Islet of Langerhans (tissue), 1 donor: ENCODE results near the gene PNMT.
"Not testable (repeated sequence)": the region's sequence is repeated elsewhere in the genome, so short reads cannot be mapped to it uniquely, and the experiment has no call there.

Experiments
- FAIRE-seq: peaks from one replicate; lab custom pipeline; 2011; peaks lifted over from hg19 to GRCh38; lab: Jason Lieb, UNC

Gene PNMT

GRCh38 chr17:39709998-39710964 lies 42.0 kb downstream of the PNMT start:
- FAIRE-seq: no peak

- not testable (repeated sequence) for FAIRE-seq
Measured at GRCh38 chr17:39711071-39711470, 42.8 kb downstream of the PNMT start.

DNA sequence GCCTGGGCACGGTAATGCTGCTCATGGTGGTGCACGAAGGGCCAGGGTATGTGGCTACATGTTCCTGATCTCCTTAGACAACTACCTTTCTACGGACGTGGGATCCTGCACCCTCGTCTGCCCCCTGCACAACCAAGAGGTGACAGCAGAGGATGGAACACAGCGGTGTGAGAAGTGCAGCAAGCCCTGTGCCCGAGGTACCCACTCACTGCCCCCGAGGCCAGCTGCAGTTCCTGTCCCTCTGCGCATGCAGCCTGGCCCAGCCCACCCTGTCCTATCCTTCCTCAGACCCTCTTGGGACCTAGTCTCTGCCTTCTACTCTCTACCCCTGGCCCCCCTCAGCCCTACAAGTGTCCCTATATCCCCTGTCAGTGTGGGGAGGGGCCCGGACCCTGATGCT lies 43.6 kb downstream of the PNMT start:
- FAIRE-seq: no peak

DNA sequence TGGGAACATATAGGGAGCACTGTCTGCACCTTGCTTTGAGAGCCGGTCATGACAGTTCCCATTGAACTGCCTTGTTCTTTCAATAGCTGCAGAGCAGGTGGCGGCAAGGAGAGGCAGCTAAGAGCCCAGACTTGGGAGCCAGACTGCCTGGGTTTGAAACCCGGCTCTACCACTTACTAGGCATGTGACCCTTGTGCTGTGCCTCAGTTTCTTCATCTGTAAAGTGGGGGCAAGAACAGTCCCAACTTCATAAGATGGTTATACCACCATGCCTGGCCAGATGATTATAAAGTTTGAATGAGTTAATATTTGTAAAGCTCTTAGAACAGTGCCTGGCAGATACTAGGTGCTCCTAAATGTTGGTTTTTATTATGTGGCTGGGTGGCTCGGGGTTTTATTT lies 46.0 kb downstream of the PNMT start:
- no peak for FAIRE-seq

- no peak for FAIRE-seq
Measured at GRCh38 chr17:39715375-39716072, 47.3 kb downstream of the PNMT start.

- FAIRE-seq: no peak
Measured at GRCh38 chr17:39716073-39716818, 48.0 kb downstream of the PNMT start.

DNA sequence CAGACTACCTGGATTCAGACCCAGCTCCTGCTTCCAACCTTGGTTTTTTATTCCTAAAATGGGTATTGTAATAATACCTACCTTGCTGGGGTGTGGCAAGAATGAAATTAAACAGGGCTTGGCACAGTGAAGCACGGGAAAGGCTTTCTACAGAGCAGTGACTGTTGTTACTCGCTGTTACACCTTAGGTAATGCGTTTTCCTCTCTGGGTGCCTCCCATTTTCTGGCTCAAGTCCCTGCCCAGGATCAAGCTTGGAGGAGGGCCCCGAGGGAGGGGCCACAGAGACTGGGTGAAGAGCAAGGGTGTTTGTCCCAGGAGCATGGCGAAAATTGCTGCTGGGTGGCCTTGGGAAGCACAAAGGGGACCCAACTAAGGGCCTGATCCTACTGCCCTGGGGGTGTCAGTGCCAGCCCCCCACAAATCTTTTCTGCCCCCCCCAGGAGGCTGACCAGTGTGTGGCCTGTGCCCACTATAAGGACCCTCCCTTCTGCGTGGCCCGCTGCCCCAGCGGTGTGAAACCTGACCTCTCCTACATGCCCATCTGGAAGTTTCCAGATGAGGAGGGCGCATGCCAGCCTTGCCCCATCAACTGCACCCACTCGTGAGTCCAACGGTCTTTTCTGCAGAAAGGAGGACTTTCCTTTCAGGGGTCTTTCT lies 48.8 kb downstream of the PNMT start:
- no peak for FAIRE-seq

- FAIRE-seq: no peak
Measured at GRCh38 chr17:39717660-39718059, 49.4 kb downstream of the PNMT start.

DNA sequence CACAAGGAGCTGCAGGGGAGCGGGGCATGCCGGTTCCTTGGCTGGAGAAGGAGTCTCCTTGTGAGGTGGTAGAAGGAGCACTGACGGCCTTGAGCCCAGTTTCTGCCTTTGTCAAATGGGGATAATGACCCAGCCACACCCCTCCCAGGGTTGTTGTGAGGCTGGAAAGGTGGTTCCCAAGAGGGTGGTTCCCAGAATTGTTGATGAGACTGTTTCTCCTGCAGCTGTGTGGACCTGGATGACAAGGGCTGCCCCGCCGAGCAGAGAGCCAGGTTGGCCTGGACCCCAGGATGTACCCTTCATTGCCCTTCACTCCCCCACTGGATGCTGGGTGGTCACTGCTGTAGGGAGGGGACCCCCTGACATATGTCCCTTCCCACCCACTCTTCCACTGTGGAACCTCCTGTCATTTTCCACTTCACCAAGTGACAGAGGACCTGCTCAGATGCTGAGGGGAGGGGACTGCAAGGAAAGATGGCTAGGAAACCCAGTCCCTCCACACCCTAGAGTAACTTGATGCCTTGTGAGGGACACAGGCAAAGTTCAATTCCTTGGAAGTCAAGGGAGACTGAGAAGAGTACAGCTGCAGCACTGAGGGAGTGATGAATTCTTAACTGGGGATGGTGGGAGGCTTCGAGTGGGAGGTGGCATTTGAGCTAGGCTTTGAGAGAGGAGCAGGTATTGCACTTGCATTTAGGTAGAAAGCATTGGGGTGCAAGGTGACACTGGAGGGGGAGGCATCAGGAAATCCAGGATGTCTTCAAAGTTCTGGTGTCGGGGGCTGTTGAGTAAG lies 51.5 kb downstream of the PNMT start:
- FAIRE-seq: no peak
